Trophoblast cell (in vitro differentiated cells and primary cell): ENCODE results near the gene HNRNPUL1.

ENCODE experiments used
- DNase-seq, 2 donors: peaks; one replicate each; pipeline ENCODE4 v3.0.0-alpha.2; 2016
- H2AFZ ChIP-seq: 2 replicates; pipeline ENCODE4 v1.6.1; 2013; ENCODE audit warnings: low read length, moderate library complexity, mild to moderate bottlenecking; ENCODE audit not compliant: insufficient read depth, poor library complexity
- H2AK5ac ChIP-seq: 2 replicates; pipeline ENCODE4 v1.6.1; 2013; ENCODE audit warnings: mild to moderate bottlenecking, low read length
- H2BK120ac ChIP-seq: 2 replicates; pipeline ENCODE4 v1.6.1; 2013; ENCODE audit warnings: low read length, mild to moderate bottlenecking, moderate library complexity; ENCODE audit not compliant: insufficient read depth, poor library complexity
- H2BK12ac ChIP-seq: 2 replicates; pipeline ENCODE4 v1.6.1; 2013; ENCODE audit warnings: mild to moderate bottlenecking, low read length, moderate library complexity
- H2BK5ac ChIP-seq: 2 replicates; pipeline ENCODE4 v1.6.1; 2013; ENCODE audit warnings: low read length, low read depth, moderate library complexity, mild to moderate bottlenecking; ENCODE audit not compliant: poor library complexity
- H3K14ac ChIP-seq: 2 replicates; pipeline ENCODE4 v1.6.1; 2013; ENCODE audit warnings: mild to moderate bottlenecking, low read length
- H3K18ac ChIP-seq: 2 replicates; pipeline ENCODE4 v1.6.1; 2013; ENCODE audit warnings: mild to moderate bottlenecking, low read length
- H3K23ac ChIP-seq: 2 replicates; pipeline ENCODE4 v1.6.1; 2013; ENCODE audit warnings: low read length
- H3K27ac ChIP-seq: 2 replicates; pipeline ENCODE4 v1.5.1; 2013; ENCODE audit warnings: low read depth, mild to moderate bottlenecking, inconsistent platforms, low read length, moderate library complexity
- H3K27me3 ChIP-seq: 2 replicates; pipeline ENCODE4 v1.6.1; 2013; ENCODE audit warnings: inconsistent platforms, mild to moderate bottlenecking, low read length, moderate library complexity; ENCODE audit not compliant: insufficient read depth
- H3K36me3 ChIP-seq, 2 experiments: 1 replicate in 1 of 2; 2 replicates in 1 of 2; pipeline ENCODE4 v1.6.1; 2013; ENCODE audit warnings: low read length in 2 of 2, mild to moderate bottlenecking in 2 of 2, moderate library complexity in 1 of 2; ENCODE audit not compliant: insufficient read depth in 2 of 2, control insufficient read depth in 1 of 2
- H3K4ac ChIP-seq: 2 replicates; pipeline ENCODE4 v1.6.1; 2013; ENCODE audit warnings: low read depth, mild to moderate bottlenecking, low read length, moderate library complexity
- H3K4me1 ChIP-seq, 2 experiments: 1 replicate in 1 of 2; 2 replicates in 1 of 2; pipeline ENCODE4 v1.6.1; 2013; ENCODE audit warnings: low read length in 2 of 2, mild to moderate bottlenecking in 2 of 2, moderate library complexity in 1 of 2; ENCODE audit not compliant: insufficient read depth in 2 of 2, control insufficient read depth in 1 of 2
- H3K4me2 ChIP-seq: 2 replicates; pipeline ENCODE4 v1.6.1; 2013; ENCODE audit warnings: inconsistent platforms, mild to moderate bottlenecking, low read length, moderate library complexity
- H3K4me3 ChIP-seq: 2 replicates; pipeline ENCODE4 v1.5.1; 2013; ENCODE audit warnings: mild to moderate bottlenecking, low read depth, low read length, inconsistent platforms
- H3K79me1 ChIP-seq: one replicate; pipeline ENCODE4 v1.6.1; 2013; ENCODE audit warnings: low read length
- H3K79me2 ChIP-seq: 2 replicates; pipeline ENCODE4 v1.6.1; 2013; ENCODE audit warnings: low read length, mild to moderate bottlenecking; ENCODE audit not compliant: control insufficient read depth, insufficient read depth, poor library complexity
- H3K9ac ChIP-seq: 2 replicates; pipeline ENCODE4 v1.6.1; 2013; ENCODE audit warnings: mild to moderate bottlenecking, low read length
- H3K9me3 ChIP-seq: 2 replicates; pipeline ENCODE4 v1.6.1; 2013; ENCODE audit warnings: low read depth, mild to moderate bottlenecking, control low read depth, inconsistent platforms, low read length; ENCODE audit not compliant: insufficient read depth
- H4K12ac ChIP-seq: 2 replicates; pipeline ENCODE4 v1.6.1; 2013; ENCODE audit warnings: low read depth, mild to moderate bottlenecking, low read length, moderate library complexity
- H4K8ac ChIP-seq: 2 replicates; pipeline ENCODE4 v1.6.1; 2013; ENCODE audit warnings: low read depth, mild to moderate bottlenecking, low read length, moderate library complexity
- H4K91ac ChIP-seq: one replicate; pipeline ENCODE4 v1.6.1; 2013; ENCODE audit warnings: low read depth, mild to moderate bottlenecking, low read length, moderate library complexity
- WGBS: extraction: QIAGEN DNeasy Blood & Tissue Kit; methylation state at CpG from one replicate; pipeline ENCODE4 v1.1.7; 2013; ENCODE audit warnings: missing lambda C conversion rate; ENCODE audit not compliant: insufficient read length, insufficient coverage; ENCODE audit errors: extremely low coverage; 5-methylcytosine and 5-hydroxymethylcytosine counted together

HNRNPUL1 gene

GRCh38 chr19:41244117-41244516 lies 20.1 kb upstream of the HNRNPUL1 start:
- no peak overlapping the region for H3K4ac ChIP-seq

GRCh38 chr19:41245843-41246242 lies 18.3 kb upstream of the HNRNPUL1 start:
- Histone ChIP-seq H3K18ac (no peak overlapping the region), H3K4ac (no peak overlapping the region), H4K91ac (no peak overlapping the region), H2BK12ac (no peak overlapping the region), H3K79me2 (no peaks in the 10 kb centered on the region), H3K14ac (no peak overlapping the region), H3K4me1 (no peaks in the 10 kb centered on the region), H3K9ac (no peak overlapping the region), H3K9me3 (no peaks in the 10 kb centered on the region), H2AFZ (no peak overlapping the region), H3K36me3 (peaks cover 72 to 75% of the 10 kb centered on the region in 2 experiments), H2AK5ac (no peak overlapping the region), H2BK120ac (no peak overlapping the region), H4K12ac (no peak overlapping the region), H3K27ac (no peak overlapping the region), H3K23ac (no peak overlapping the region), H3K79me1 (no peaks in the 10 kb centered on the region), H2BK5ac (no peak overlapping the region), H3K27me3 (no peaks in the 10 kb centered on the region), H3K4me2 (no peak overlapping the region), H4K8ac (no peak overlapping the region), H3K4me3 (no peak overlapping the region)
- DNase-seq: no peak
- WGBS: no CpG with 5 or more reads among the region's 3 CpGs

More at GRCh38 chr19:41244117-41244516, 20.1 kb upstream of the HNRNPUL1 start:
- no peak overlapping the region for H4K12ac ChIP-seq
- H3K23ac ChIP-seq: no peak overlapping the region
- H2BK5ac ChIP-seq: no peak overlapping the region
- no peak overlapping the region for H4K91ac ChIP-seq
- no peak overlapping the region for H3K14ac ChIP-seq
- no peak overlapping the region for H2AFZ ChIP-seq
- no peak overlapping the region for H3K4me2 ChIP-seq
- H3K36me3 ChIP-seq: peaks cover 62 to 76% of the 10 kb centered on the region in 2 experiments
- H3K79me1 ChIP-seq: no peaks in the 10 kb centered on the region
- no peaks in the 10 kb centered on the region for H3K4me1 ChIP-seq
- H3K9me3 ChIP-seq: peaks cover 3% of the 10 kb centered on the region
- H3K18ac ChIP-seq: no peak overlapping the region
- no peak overlapping the region for H4K8ac ChIP-seq
- H2AK5ac ChIP-seq: no peak overlapping the region
- H2BK120ac ChIP-seq: no peak overlapping the region
- H3K27ac ChIP-seq: no peak overlapping the region
- no CpG with 5 or more reads among the region's 4 CpGs for WGBS
- no peak overlapping the region for H3K9ac ChIP-seq
- H3K79me2 ChIP-seq: no peaks in the 10 kb centered on the region
- DNase-seq: no peak
- no peak overlapping the region for H2BK12ac ChIP-seq
- H3K4me3 ChIP-seq: no peak overlapping the region
- H3K27me3 ChIP-seq: no peaks in the 10 kb centered on the region

- no peak overlapping the region for H3K18ac ChIP-seq
- no peak overlapping the region for H2AFZ ChIP-seq
- WGBS: no CpG with 5 or more reads among the region's 4 CpGs
Observed at GRCh38 chr19:41248895-41249294, 15.3 kb upstream of the HNRNPUL1 start.

GRCh38 chr19:41249707-41250423 lies 14.3 kb upstream of the HNRNPUL1 start:
- H3K4me3 ChIP-seq: no peak overlapping the region
- H4K91ac ChIP-seq: no peak overlapping the region
- no peaks in the 10 kb centered on the region for H3K79me1 ChIP-seq
- H3K27ac ChIP-seq: no peak overlapping the region
- no peak overlapping the region for H3K18ac ChIP-seq
- H3K79me2 ChIP-seq: no peaks in the 10 kb centered on the region
- H3K4me1 ChIP-seq: no peaks in the 10 kb centered on the region
- H4K12ac ChIP-seq: no peak overlapping the region
- no peak overlapping the region for H4K8ac ChIP-seq
- no peaks in the 10 kb centered on the region for H3K9me3 ChIP-seq
- no peak overlapping the region for H3K14ac ChIP-seq
- no peaks in the 10 kb centered on the region for H3K27me3 ChIP-seq
- no peak overlapping the region for H2AFZ ChIP-seq
- no peak overlapping the region for H3K4me2 ChIP-seq
- no peak overlapping the region for H2BK12ac ChIP-seq
- H2AK5ac ChIP-seq: no peak overlapping the region
- no peak overlapping the region for H3K23ac ChIP-seq
- no peak overlapping the region for H2BK5ac ChIP-seq
- H3K9ac ChIP-seq: no peak overlapping the region
- H2BK120ac ChIP-seq: no peak overlapping the region
- no peak overlapping the region for H3K4ac ChIP-seq
- WGBS: no CpG with 5 or more reads among the region's 9 CpGs
- peaks cover 70 to 76% of the 10 kb centered on the region in 2 experiments for H3K36me3 ChIP-seq
- DNase-seq: peak; percentile 42 to 54

More at GRCh38 chr19:41248895-41249294, 15.3 kb upstream of the HNRNPUL1 start:
- Histone ChIP-seq H3K36me3 (peaks cover 69 to 74% of the 10 kb centered on the region in 2 experiments), H4K8ac (no peak overlapping the region), H3K4me3 (no peak overlapping the region), H2BK5ac (no peak overlapping the region), H3K14ac (no peak overlapping the region), H3K79me1 (no peaks in the 10 kb centered on the region), H2BK12ac (no peak overlapping the region), H3K27ac (no peak overlapping the region), H3K9me3 (no peaks in the 10 kb centered on the region), H3K4me1 (no peaks in the 10 kb centered on the region), H3K4ac (no peak overlapping the region), H3K4me2 (no peak overlapping the region), H3K9ac (no peak overlapping the region), H2BK120ac (no peak overlapping the region), H3K23ac (no peak overlapping the region), H3K79me2 (no peaks in the 10 kb centered on the region), H3K27me3 (no peaks in the 10 kb centered on the region), H4K91ac (no peak overlapping the region), H2AK5ac (no peak overlapping the region), H4K12ac (no peak overlapping the region)
- DNase-seq: no peak
